GM23248 (cell line): Measurements from ENCODE around the gene LDLRAD3. TPM values are rescaled to one million over a fixed set of nuclear protein-coding genes. Genes with fewer than 3 reads are reported as not detected.

Source experiments
- DNase-seq: peaks from one replicate; pipeline ENCODE4 v3.0.0-alpha.2; 2015
- H2AFZ ChIP-seq: fragments of 200-600 bp; sonication (generic); 2 replicates; pipeline ENCODE4 v1.6.1; 2016; ENCODE audit warnings: antibody characterized with exemption
- H3F3A ChIP-seq: fragments of 200-600 bp; sonication (generic); 2 replicates; pipeline ENCODE4 v1.6.1; 2016; ENCODE audit warnings: mild to moderate bottlenecking, antibody characterized with exemption, mixed run types; ENCODE audit not compliant: insufficient read depth
- H3K27ac ChIP-seq: fragments of 200-600 bp; sonication (generic); 2 replicates; pipeline ENCODE4 v1.5.1; 2016; ENCODE audit warnings: mild to moderate bottlenecking
- H3K27me3 ChIP-seq: fragments of 200-600 bp; sonication (generic); replicated peaks from 2 replicates; pipeline ENCODE4 v1.6.1; 2016; ENCODE audit warnings: mild to moderate bottlenecking; ENCODE audit not compliant: insufficient read depth
- H3K36me3 ChIP-seq: fragments of 200-600 bp; sonication (generic); 2 replicates; pipeline ENCODE4 v1.6.1; 2016; ENCODE audit warnings: low read depth, mild to moderate bottlenecking
- H3K4me1 ChIP-seq: fragments of 200-600 bp; sonication (generic); 2 replicates; pipeline ENCODE4 v1.6.1; 2016; ENCODE audit warnings: mild to moderate bottlenecking; ENCODE audit not compliant: insufficient read depth
- H3K4me2 ChIP-seq: fragments of 200-600 bp; sonication (generic); one replicate; pipeline ENCODE4 v1.6.1; 2016; ENCODE audit warnings: mild to moderate bottlenecking; ENCODE audit not compliant: unreplicated experiment
- H3K4me3 ChIP-seq: fragments of 200-600 bp; sonication (generic); 2 replicates; pipeline ENCODE4 v1.5.1; 2016; ENCODE audit warnings: mild to moderate bottlenecking
- H3K79me2 ChIP-seq: fragments of 200-600 bp; sonication (generic); 2 replicates; pipeline ENCODE4 v1.6.1; 2016; ENCODE audit warnings: mild to moderate bottlenecking; ENCODE audit not compliant: insufficient read depth
- H3K9ac ChIP-seq: fragments of 200-600 bp; sonication (generic); 2 replicates; pipeline ENCODE4 v1.6.1; 2016; ENCODE audit warnings: mild to moderate bottlenecking
- H3K9me2 ChIP-seq: fragments of 200-600 bp; sonication (generic); 2 replicates; pipeline ENCODE4 v1.6.1; 2016; ENCODE audit warnings: mixed run types, mild to moderate bottlenecking, moderate library complexity; ENCODE audit not compliant: insufficient read depth
- H3K9me3 ChIP-seq: fragments of 200-600 bp; sonication (generic); one replicate; pipeline ENCODE4 v1.6.1; 2017; ENCODE audit warnings: low read depth
- H4K20me1 ChIP-seq: fragments of 200-600 bp; sonication (generic); 2 replicates; pipeline ENCODE4 v1.6.0; 2016; ENCODE audit not compliant: insufficient read depth
- EZH2 ChIP-seq: fragments of 200-600 bp; sonication (generic); IDR thresholded peaks from 2 replicates; pipeline ENCODE4 v1.6.1; 2018; ENCODE audit warnings: antibody characterized with exemption, mild to moderate bottlenecking; ENCODE audit not compliant: insufficient read depth, poor library complexity, severe bottlenecking
- EZH2phosphoT487 ChIP-seq: fragments of 200-600 bp; sonication (generic); IDR thresholded peaks from 2 replicates; pipeline ENCODE4 v1.6.1; 2018; ENCODE audit warnings: antibody characterized with exemption, moderate library complexity, mild to moderate bottlenecking, low read depth; ENCODE audit not compliant: insufficient read depth
- WGBS, 2 experiments: methylation state at CpG; one replicate each; pipeline ENCODE4 v1.1.6; 2015 to 2017; ENCODE audit warnings: low lambda C conversion rate in 2 of 2, low coverage in 1 of 2; ENCODE audit errors: missing lambda C conversion rate in 2 of 2; 5-methylcytosine and 5-hydroxymethylcytosine counted together
- in situ Hi-C: fragments of 300-500 bp; cut with MboI; formaldehyde crosslinking; loops from 2 replicates; pipeline ENCODE4 v1.15.0; 2020
- polyA plus RNA-seq: library from polyadenylated mRNA; unstranded; fragments of >200 nt; fragmentation: Nextera tagmentation; extraction: Ambion mirVana; gene quantifications from 2 replicates; pipeline ENCODE4 v1.2.1, GENCODE V29; 2016
- total RNA-seq: library from RNA; depleted of rRNA; stranded (reverse); fragments of >200 nt; shearing (Covaris generic); gene quantifications from 2 replicates; pipeline ENCODE4 v1.2.3, GENCODE V29; 2014

Gene LDLRAD3
- total and polyA plus RNA-seq, 2 experiments from 2014 or later = 6.2 to 6.6 TPM

DNA sequence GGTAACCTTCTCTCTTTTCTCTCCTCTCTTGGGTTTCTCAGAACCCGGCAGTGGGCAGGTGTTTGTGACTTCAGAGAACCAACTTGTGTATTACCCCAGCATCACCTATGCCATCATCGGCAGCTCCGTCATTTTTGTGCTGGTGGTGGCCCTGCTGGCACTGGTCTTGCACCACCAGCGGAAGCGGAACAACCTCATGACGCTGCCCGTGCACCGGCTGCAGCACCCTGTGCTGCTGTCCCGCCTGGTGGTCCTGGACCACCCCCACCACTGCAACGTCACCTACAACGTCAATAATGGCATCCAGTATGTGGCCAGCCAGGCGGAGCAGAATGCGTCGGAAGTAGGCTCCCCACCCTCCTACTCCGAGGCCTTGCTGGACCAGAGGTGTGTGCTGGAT lies 283.2 kb downstream of the LDLRAD3 start:
- WGBS, 2 experiments = 96 to 99% methylated on average over 15 of the region's 15 CpGs
- no peak for TF ChIP-seq EZH2phosphoT487
- no peak for TF ChIP-seq EZH2
- Histone ChIP-seq H2AFZ (no peak overlapping the region), H3F3A (peaks cover 17% of the 10 kb centered on the region), H3K4me3 (no peak overlapping the region), H3K9me3 (no peaks in the 10 kb centered on the region), H3K4me1 (peaks cover 13% of the 10 kb centered on the region), H3K4me2 (no peak overlapping the region), H3K27ac (no peak overlapping the region), H3K36me3 (no peaks in the 10 kb centered on the region), H3K79me2 (no peaks in the 10 kb centered on the region), H3K9ac (no peak overlapping the region), H3K9me2 (no peaks in the 10 kb centered on the region), H3K27me3 (peaks cover 17% of the 10 kb centered on the region), H4K20me1 (no peaks in the 10 kb centered on the region)
- in situ Hi-C loops = no loop called here
- no peak for DNase-seq

DNA sequence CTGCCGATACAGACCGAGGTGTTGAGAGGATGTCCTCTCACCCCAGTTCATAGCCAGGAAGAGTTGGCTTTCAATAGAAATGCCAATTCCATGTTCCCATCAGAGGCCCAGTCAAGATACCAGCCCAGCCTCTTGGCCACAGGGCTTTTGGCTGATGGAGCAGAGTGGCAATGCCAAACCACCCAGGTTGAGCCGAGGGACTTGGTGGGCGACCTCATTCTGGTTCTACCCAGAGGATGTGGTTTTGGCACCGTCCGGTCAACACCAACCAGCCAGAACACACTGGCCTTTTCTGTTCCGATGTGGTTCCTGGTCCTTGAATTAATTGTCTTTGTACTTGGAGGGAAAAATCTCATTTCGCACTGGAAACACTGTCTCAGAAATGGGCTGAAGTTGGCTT lies 284.8 kb downstream of the LDLRAD3 start:
- Histone ChIP-seq H3K4me2 (no peak overlapping the region), H3K9ac (no peak overlapping the region), H3K4me1 (peaks cover 14% of the 10 kb centered on the region), H3K9me3 (no peaks in the 10 kb centered on the region), H4K20me1 (no peaks in the 10 kb centered on the region), H3K27ac (no peak overlapping the region), H3K36me3 (no peaks in the 10 kb centered on the region), H3K27me3 (peaks cover 17% of the 10 kb centered on the region), H3K4me3 (no peak overlapping the region), H3K9me2 (no peaks in the 10 kb centered on the region), H3F3A (peaks cover 12% of the 10 kb centered on the region), H2AFZ (no peak overlapping the region), H3K79me2 (no peaks in the 10 kb centered on the region)
- in situ Hi-C loops = no loop called here
- DNase-seq = no peak
- WGBS, 2 experiments = 81 to 84% methylated on average over 8 of the region's 8 CpGs
- TF ChIP-seq EZH2phosphoT487 = no peak
- TF ChIP-seq EZH2 = no peak

DNA sequence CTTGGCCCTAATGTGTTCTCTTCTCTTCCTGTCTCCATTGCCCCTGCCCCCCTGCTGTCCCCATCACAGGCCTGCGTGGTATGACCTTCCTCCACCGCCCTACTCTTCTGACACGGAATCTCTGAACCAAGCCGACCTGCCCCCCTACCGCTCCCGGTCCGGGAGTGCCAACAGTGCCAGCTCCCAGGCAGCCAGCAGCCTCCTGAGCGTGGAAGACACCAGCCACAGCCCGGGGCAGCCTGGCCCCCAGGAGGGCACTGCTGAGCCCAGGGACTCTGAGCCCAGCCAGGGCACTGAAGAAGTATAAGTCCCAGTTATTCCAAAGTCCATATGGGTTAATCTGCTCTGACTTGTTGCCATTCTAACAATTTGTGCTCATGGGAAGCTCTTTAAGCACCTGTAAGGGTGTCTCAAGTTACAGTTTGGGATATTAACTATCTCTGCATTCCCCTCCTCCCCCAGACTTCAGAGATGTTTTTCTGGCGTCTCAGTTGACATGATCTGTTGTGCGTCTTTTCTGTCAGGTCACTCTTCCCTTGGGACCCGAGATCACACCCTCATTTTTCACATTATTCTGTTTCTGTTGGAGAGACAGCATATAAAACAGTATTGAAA lies 285.3 kb downstream of the LDLRAD3 start:
- TF ChIP-seq EZH2 (no peak), EZH2phosphoT487 (no peak)

DNA sequence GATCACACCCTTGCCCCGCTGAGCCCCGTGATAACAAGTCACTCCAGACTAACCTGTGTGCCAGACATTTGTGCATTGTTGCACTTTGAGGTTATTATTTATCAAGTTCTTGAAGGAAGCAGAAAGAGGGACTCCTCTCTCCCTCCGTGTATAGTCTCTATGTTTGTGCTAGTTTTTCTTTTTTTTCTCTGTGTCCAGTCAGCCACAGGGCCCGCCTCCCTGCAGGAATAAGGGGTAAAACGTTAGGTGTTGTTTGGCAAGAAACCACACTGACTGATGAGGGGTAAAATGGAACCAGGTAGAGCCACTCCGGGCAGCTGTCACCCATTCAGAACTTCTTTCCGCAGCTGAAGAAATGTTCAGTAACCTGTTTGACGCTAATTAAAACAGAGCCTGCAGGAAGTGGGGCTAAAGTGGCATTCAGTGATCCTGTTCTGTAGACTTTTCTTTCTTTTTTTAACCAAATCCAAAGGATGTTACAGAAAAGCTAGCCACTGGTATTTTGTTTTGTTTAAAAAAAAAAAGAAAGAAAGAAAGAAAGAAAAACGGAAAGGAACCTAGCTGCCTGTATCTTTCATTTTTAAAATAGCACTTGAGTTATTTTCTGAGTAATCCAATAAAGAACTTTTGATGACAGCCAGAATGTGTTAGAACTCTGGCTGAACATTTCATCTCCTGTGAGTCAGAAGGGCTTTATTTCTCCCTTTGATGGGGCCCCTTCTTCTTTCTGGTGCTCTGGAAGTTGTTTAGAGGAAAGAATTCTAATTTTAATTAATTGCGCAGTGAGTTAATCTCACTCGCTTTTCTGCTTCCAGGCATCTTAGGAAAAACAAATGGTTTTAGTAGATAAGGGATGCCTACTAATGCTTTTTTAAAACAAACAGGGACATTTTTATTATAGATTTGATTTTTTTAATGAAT lies 287.2 kb downstream of the LDLRAD3 start:
- TF ChIP-seq EZH2phosphoT487 (peak; percentile 96), EZH2 (no peak)
- Histone ChIP-seq H3K79me2 (no peaks in the 10 kb centered on the region), H3K4me2 (peak overlapping the region; percentile 62), H3K4me1 (peaks cover 14% of the 10 kb centered on the region), H3K36me3 (no peaks in the 10 kb centered on the region), H3K9ac (no peak overlapping the region), H3K9me2 (no peaks in the 10 kb centered on the region), H3K4me3 (peak overlapping the region; percentile 41), H2AFZ (no peak overlapping the region), H4K20me1 (no peaks in the 10 kb centered on the region), H3K27ac (no peak overlapping the region), H3K27me3 (peaks cover 24% of the 10 kb centered on the region), H3F3A (peaks cover 12% of the 10 kb centered on the region), H3K9me3 (no peaks in the 10 kb centered on the region)
- 37 to 40% methylated on average over 11 of the region's 11 CpGs for WGBS, 2 experiments
- in situ Hi-C loops = no loop called here
- peak; percentile 84 for DNase-seq

More for the DNA sequence above, 285.3 kb downstream of the LDLRAD3 start:
- H3K4me1 ChIP-seq = peaks cover 14% of the 10 kb centered on the region
- no peaks in the 10 kb centered on the region for H4K20me1 ChIP-seq
- no peak overlapping the region for H2AFZ ChIP-seq
- no peak overlapping the region for H3K4me3 ChIP-seq
- H3K9ac ChIP-seq = no peak overlapping the region
- no peaks in the 10 kb centered on the region for H3K9me3 ChIP-seq
- peaks cover 12% of the 10 kb centered on the region for H3F3A ChIP-seq
- no peak overlapping the region for H3K27ac ChIP-seq
- H3K27me3 ChIP-seq = peaks cover 17% of the 10 kb centered on the region
- WGBS, 2 experiments = 95 to 97% methylated on average over 12 of the region's 12 CpGs
- no peaks in the 10 kb centered on the region for H3K79me2 ChIP-seq
- no peaks in the 10 kb centered on the region for H3K36me3 ChIP-seq
- no peaks in the 10 kb centered on the region for H3K9me2 ChIP-seq
- H3K4me2 ChIP-seq = no peak overlapping the region
- DNase-seq = no peak
- in situ Hi-C loops = no loop called here
